ENCODE measurements around the gene SYNGAP1. TPM values are rescaled to one million over a fixed set of nuclear protein-coding genes. Genes with fewer than 3 reads are reported as not detected.

Gene SYNGAP1
- polyA plus RNA-seq, 1 donor (not counting 4 experiments of a cell fraction or from before 2014, with no cell fraction given): 2.1 TPM

DNA sequence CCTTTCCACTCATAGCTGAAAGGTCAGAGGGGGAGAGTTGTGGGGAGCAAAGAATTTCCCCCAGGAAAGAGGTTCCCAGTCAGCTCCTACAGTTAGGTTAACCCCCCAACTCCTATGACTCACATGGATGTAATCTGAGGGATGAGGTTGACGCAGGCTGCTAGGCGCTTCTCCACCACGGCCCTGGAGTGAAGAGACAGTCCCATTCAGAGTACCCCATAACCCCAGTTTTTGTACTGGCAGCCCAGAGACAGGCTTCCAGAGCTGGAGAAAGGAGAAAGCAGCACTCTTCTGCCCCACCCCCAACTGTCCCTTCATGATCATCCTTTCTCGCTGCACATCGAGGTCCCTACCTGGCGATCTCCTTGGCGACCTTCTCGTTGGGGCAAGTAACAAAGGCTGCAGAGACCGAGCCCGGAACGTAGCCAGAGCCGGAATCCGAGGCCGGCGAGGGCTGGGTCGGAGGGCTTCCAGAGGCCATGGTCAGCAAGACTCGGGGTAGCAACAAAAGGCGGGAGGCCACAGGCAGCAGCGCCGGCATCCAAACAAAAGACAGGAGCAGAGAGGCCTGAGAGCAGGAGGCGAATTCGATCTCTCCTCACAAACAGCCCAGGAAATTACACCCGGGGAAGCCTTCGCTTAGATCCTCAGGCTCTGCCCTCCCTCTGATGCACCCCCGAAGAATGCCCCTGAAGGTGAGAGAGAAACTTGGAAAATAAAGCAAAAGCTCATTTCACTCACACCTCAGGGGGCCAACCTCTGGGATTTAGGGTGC, 2.5 kb upstream of the SYNGAP1 start:
- H3K4me1 ChIP-seq (ENCODE audit: control insufficient read depth, extremely low read depth, insufficient read depth, low read length): peaks cover 25% of the 10 kb centered on the region

DNA sequence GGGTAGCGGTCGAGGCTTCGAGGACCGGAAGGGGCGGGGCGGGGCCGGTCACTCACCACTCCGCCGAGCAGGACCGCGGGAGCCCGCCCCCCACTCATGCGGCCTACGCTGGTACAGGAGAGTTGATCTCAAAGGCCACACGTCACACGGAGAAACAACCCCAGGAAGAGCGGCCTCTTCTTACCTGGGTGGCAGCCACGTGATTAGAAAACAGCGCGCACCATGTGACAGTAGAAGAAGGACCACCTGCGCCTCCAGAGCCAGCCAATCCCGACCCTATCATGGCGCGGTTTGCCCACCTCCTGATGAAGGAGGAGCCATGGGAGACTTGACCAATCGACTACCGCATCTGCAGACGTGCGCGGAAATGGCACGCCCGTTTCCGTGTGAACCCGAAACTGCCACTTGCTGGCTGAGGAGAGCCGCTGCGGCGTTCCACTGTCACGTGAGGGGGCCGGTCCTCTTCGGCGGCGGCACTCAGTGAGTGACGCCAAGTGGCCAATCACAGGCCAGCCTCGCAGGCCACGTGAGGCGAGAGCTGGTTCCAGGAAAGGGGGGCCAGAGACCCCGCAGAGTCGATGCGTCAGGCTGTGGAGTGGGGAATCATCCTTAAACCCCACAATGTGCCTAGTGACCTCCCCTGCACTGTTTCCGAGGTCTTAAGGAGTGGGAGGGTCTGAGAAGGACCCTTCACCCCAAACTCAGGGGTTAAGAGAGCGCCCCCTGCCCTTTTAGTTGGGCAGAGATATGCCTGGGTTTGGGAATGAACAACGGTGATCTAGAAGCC, 1.8 kb upstream of the SYNGAP1 start, which contains the start of gene CUTA:
Gene CUTA (minus strand): TSS at position 205 of the 787 bp plus-strand sequence. CDS start 107 bp downstream, at position 98.
- Histone ChIP-seq H3K27me3 (ENCODE audit: control insufficient read depth, extremely low read depth, insufficient read depth, low read length) (no peaks in the 10 kb centered on the region), H3K4me1 (ENCODE audit: control insufficient read depth, extremely low read depth, insufficient read depth, low read length) (peaks cover 25% of the 10 kb centered on the region), H3K79me2 (ENCODE audit: control insufficient read depth, insufficient read depth, low read length) (peaks cover 24% of the 10 kb centered on the region), H3K9ac (ENCODE audit: control insufficient read depth, extremely low read depth, insufficient read depth, low read length) (peak within 1 kb of the TSS; percentile 94), H3K4me2 (ENCODE audit: control insufficient read depth, extremely low read depth, insufficient read depth, low read depth, low read length) (peak within 1 kb of the TSS; percentile 92), H2AFZ (ENCODE audit: control insufficient read depth, low read length) (peak within 1 kb of the TSS; percentile 83), H3K27ac (ENCODE audit: control insufficient read depth, insufficient read depth, low read length) (peak within 1 kb of the TSS; percentile 93), H4K20me1 (ENCODE audit: control insufficient read depth, extremely low read depth, insufficient read depth, low read length) (peaks cover 5% of the 10 kb centered on the region), H3K9me1 (ENCODE audit: control insufficient read depth, extremely low read depth, insufficient read depth, low read length) (no peaks in the 10 kb centered on the region), H3K36me3 (ENCODE audit: control insufficient read depth in 2 of 2, extremely low read depth in 1 of 2, insufficient read depth in 2 of 2, low read length in 2 of 2) (peaks cover 21 to 34% of the 10 kb centered on the region in 2 experiments), H3K9me3 (ENCODE audit: control insufficient read depth, low read depth, low read length) (no peaks in the 10 kb centered on the region), H3K4me3 (ENCODE audit: control insufficient read depth in 2 of 3, extremely low read depth in 1 of 3, insufficient read depth in 2 of 3, low read depth in 1 of 3, low read length in 3 of 3) (peak within 1 kb of the TSS; percentile 84 to 97 (median 96))
- TF ChIP-seq, protein P1, sequence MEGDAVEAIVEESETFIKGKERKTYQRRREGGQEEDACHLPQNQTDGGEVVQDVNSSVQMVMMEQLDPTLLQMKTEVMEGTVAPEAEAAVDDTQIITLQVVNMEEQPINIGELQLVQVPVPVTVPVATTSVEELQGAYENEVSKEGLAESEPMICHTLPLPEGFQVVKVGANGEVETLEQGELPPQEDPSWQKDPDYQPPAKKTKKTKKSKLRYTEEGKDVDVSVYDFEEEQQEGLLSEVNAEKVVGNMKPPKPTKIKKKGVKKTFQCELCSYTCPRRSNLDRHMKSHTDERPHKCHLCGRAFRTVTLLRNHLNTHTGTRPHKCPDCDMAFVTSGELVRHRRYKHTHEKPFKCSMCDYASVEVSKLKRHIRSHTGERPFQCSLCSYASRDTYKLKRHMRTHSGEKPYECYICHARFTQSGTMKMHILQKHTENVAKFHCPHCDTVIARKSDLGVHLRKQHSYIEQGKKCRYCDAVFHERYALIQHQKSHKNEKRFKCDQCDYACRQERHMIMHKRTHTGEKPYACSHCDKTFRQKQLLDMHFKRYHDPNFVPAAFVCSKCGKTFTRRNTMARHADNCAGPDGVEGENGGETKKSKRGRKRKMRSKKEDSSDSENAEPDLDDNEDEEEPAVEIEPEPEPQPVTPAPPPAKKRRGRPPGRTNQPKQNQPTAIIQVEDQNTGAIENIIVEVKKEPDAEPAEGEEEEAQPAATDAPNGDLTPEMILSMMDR (optimal IDR thresholded peaks at IDR 0.05 in 1 of 3, IDR thresholded peaks at IDR 0.05 in 1 of 3, conservative IDR thresholded peaks at IDR 0.05 in 1 of 3; ENCODE audit: extremely low read depth in 1 of 3, insufficient read depth in 2 of 3, low read length in 3 of 3): peak in 2 of 3 experiments; percentile 11 to 27
- no peak for TF ChIP-seq EZH2 (IDR thresholded peaks at IDR 0.05; ENCODE audit: low read length)
- FAIRE-seq (peak; percentile 89), DNase-seq (ENCODE audit: low read depth, low spot score) (peak; percentile 99)
- dilution Hi-C loops (cut with MboI; ENCODE audit: extremely low pct_ligation_motif_present, low sequenced_read_pairs): no loop called here

More for the DNA sequence above, 2.5 kb upstream of the SYNGAP1 start:
- DNase-seq (ENCODE audit: low read depth, low spot score): no peak
- dilution Hi-C loops (cut with MboI; ENCODE audit: extremely low pct_ligation_motif_present, low sequenced_read_pairs): no loop called here
- Histone ChIP-seq H3K9me3 (ENCODE audit: control insufficient read depth, low read depth, low read length) (no peaks in the 10 kb centered on the region), H3K79me2 (ENCODE audit: control insufficient read depth, insufficient read depth, low read length) (peaks cover 24% of the 10 kb centered on the region), H3K27me3 (ENCODE audit: control insufficient read depth, extremely low read depth, insufficient read depth, low read length) (no peaks in the 10 kb centered on the region), H3K36me3 (ENCODE audit: control insufficient read depth in 2 of 2, extremely low read depth in 1 of 2, insufficient read depth in 2 of 2, low read length in 2 of 2) (peaks cover 24 to 41% of the 10 kb centered on the region in 2 experiments), H3K9me1 (ENCODE audit: control insufficient read depth, extremely low read depth, insufficient read depth, low read length) (no peaks in the 10 kb centered on the region), H3K4me3 (ENCODE audit: control insufficient read depth in 2 of 3, extremely low read depth in 1 of 3, insufficient read depth in 2 of 3, low read depth in 1 of 3, low read length in 3 of 3) (peak overlapping the region; percentile 84 to 97 (median 96)), H3K4me2 (ENCODE audit: control insufficient read depth, extremely low read depth, insufficient read depth, low read depth, low read length) (peak overlapping the region; percentile 92), H3K9ac (ENCODE audit: control insufficient read depth, extremely low read depth, insufficient read depth, low read length) (peak overlapping the region; percentile 94), H3K27ac (ENCODE audit: control insufficient read depth, insufficient read depth, low read length) (peak overlapping the region; percentile 93), H4K20me1 (ENCODE audit: control insufficient read depth, extremely low read depth, insufficient read depth, low read length) (peaks cover 5% of the 10 kb centered on the region), H2AFZ (ENCODE audit: control insufficient read depth, low read length) (peak overlapping the region; percentile 39)
- no peak for TF ChIP-seq EZH2 (IDR thresholded peaks at IDR 0.05; ENCODE audit: low read length)
- TF ChIP-seq, protein P1 (optimal IDR thresholded peaks at IDR 0.05 in 1 of 3, IDR thresholded peaks at IDR 0.05 in 1 of 3, conservative IDR thresholded peaks at IDR 0.05 in 1 of 3; ENCODE audit: extremely low read depth in 1 of 3, insufficient read depth in 2 of 3, low read length in 3 of 3): no peak
- FAIRE-seq: peak; percentile 85
